ENCODE data around the gene GNAI3. TPM values are rescaled to one million over a fixed set of nuclear protein-coding genes. Genes with fewer than 3 reads are reported as not detected.

Gene GNAI3
- total and polyA plus RNA-seq, 2 donors (not counting 3 experiments of a cell fraction or from before 2014, with no cell fraction given) = 5.0 to 14.0 TPM

DNA sequence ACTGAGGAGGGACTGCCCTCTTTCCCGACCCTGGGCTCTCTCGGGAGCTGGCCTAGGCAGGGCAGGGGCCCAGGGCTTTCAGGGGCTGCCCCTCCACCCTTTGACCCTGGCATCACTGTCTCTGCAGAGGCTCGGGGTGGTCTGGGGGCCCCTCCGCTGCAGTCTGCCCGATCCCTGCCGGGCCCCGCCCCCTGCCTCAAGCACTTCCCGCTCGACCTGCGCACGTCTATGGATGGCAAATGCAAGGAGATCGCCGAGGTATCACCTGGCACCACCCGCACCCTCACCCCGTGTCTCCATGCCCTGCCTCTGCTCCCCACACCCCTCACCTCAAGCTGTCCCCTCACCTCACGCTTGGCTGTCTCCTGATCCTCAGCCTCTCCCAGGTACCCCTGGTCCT, 76.8 kb downstream of the GNAI3 start:
- Histone ChIP-seq H3K9ac (replicated peaks; ENCODE audit: extremely low read depth, insufficient read depth, low read length) (no peak overlapping the region), H3K4me1 (ENCODE audit: control insufficient read depth, extremely low read depth, insufficient read depth, low read length) (peaks cover 8% of the 10 kb centered on the region), H3K27me3 (ENCODE audit: control insufficient read depth in 2 of 2, insufficient read depth in 2 of 2, low read length in 2 of 2) (no peaks in the 10 kb centered on the region), H3K36me3 (ENCODE audit: control insufficient read depth in 2 of 2, extremely low read depth in 1 of 2, insufficient read depth in 2 of 2, low read length in 2 of 2) (peaks cover 0 to 31% of the 10 kb centered on the region in 2 experiments), H3K27ac (ENCODE audit: insufficient read depth, low read depth, low read length) (no peak overlapping the region), H3K4me3 (replicated peaks in 1 of 3; ENCODE audit: insufficient read depth in 1 of 3, low read depth in 1 of 3, low read length in 3 of 3) (no peak overlapping the region), H3K9me1 (replicated peaks; ENCODE audit: control insufficient read depth, extremely low read depth, insufficient read depth, low read length) (no peaks in the 10 kb centered on the region), H3K4me2 (ENCODE audit: insufficient read depth, low read length) (no peak overlapping the region), H2AFZ (ENCODE audit: low read depth, low read length) (no peak overlapping the region), H4K20me1 (replicated peaks; ENCODE audit: control insufficient read depth, extremely low read depth, insufficient read depth, low read length) (no peaks in the 10 kb centered on the region), H3K79me2 (ENCODE audit: control insufficient read depth, insufficient read depth, low read length) (peaks cover 47% of the 10 kb centered on the region), H3K9me3 (replicated peaks; ENCODE audit: control insufficient read depth, insufficient read depth, low read length) (no peaks in the 10 kb centered on the region)
- FAIRE-seq = no peak
- TF ChIP-seq GATA2 (IDR thresholded peaks at IDR 0.05; ENCODE audit: insufficient read depth, insufficient read length, low read depth, low read length) (no peak), EZH2 (IDR thresholded peaks at IDR 0.05; ENCODE audit: borderline replicate concordance, low read depth, low read length, severe bottlenecking) (no peak)
- TF ChIP-seq, protein P1, sequence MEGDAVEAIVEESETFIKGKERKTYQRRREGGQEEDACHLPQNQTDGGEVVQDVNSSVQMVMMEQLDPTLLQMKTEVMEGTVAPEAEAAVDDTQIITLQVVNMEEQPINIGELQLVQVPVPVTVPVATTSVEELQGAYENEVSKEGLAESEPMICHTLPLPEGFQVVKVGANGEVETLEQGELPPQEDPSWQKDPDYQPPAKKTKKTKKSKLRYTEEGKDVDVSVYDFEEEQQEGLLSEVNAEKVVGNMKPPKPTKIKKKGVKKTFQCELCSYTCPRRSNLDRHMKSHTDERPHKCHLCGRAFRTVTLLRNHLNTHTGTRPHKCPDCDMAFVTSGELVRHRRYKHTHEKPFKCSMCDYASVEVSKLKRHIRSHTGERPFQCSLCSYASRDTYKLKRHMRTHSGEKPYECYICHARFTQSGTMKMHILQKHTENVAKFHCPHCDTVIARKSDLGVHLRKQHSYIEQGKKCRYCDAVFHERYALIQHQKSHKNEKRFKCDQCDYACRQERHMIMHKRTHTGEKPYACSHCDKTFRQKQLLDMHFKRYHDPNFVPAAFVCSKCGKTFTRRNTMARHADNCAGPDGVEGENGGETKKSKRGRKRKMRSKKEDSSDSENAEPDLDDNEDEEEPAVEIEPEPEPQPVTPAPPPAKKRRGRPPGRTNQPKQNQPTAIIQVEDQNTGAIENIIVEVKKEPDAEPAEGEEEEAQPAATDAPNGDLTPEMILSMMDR (IDR thresholded peaks at IDR 0.05; ENCODE audit: extremely low read depth in 1 of 2, insufficient read depth in 1 of 2, low read depth in 1 of 2, low read length in 2 of 2) = no peak
- no TSS peak for BruUV-seq (replicated peaks)
- intact Hi-C loops (cut with micrococcal nuclease) = no loop called here
- CTCF ChIA-PET = interaction anchor here (1.4 to 3.3 kb wide), 5 partner anchors 15 to 359 kb away, joined by 6 to 23 read pairs (median 8); partner anchors contain the start of genes AHCYL1 and GNAI3
- POLR2A ChIA-PET = no interaction called here
- no peak for DNase-seq (ENCODE audit: low read depth, low spot score)
- dilution Hi-C loops (cut with MboI; ENCODE audit: extremely low pct_ligation_motif_present, low sequenced_read_pairs) = no loop called here

Data from endothelial cell of umbilical vein (primary cell).